GM12892 (cell line): ENCODE measurements around the gene SAMD1.

Source experiments
- POLR2A ChIP-seq: IDR thresholded peaks from 2 replicates; pipeline ENCODE4 v1.6.1; 2011; ENCODE audit warnings: low read depth, low read length, control low read depth
- POLR2AphosphoS5 ChIP-seq: IDR thresholded peaks from 2 replicates; pipeline ENCODE4 v1.6.1; 2011; ENCODE audit warnings: low read depth, low read length, control low read depth

DNA sequence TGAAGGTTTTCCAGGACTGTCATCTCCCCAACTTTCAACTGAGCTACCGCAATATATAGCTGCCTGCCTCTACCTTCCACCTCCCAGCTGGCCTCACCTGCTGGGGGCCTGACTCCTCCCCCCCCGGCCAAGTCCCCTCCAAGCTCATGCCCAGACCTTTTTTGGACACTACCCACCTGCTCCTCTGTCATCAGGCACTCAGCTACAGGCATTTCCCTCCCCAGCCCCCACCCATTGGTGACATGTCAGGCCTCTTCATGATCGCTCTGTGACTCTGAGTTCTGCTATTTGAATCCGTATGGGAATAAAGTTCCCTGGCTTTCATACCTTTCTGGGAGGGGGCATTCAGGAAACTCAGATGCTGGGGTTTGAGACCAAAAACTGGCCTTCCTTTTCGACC lies 25.2 kb upstream of the SAMD1 start:
- TF ChIP-seq POLR2A: no peak
- no peak for TF ChIP-seq POLR2AphosphoS5
